ENCODE measurements around the gene CNST. TPM values are rescaled to one million over a fixed set of nuclear protein-coding genes. Genes with fewer than 3 reads are reported as not detected.

Gene CNST
- total and polyA plus RNA-seq, 2 of the 13 experiments (the other 11 are each of a cell fraction or from before 2014, with no cell fraction given), result 6.3 to 12.4 TPM

DNA sequence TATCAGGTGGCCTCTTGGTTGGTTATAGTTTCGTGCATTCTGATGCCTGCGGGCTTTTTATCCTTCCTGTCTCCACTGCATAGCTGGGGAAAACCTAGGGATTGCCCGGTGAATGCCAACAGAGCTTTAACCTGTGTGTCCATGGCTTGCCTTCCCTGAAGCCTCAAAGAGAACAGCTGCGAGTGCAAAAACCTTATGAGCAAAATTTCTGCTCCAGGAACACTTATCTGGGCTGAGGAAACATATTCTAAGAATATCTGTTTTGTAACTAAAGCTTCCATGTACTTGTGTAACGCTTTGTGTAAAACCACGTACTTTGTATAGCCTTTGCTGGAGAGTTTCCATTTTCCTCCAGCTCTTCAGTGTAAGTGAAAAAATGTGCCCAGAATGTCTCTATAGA lies 7.2 kb downstream of the CNST start (continued):
- no peak for TF ChIP-seq BRCA1 (CRISPR knock-in tag; IDR thresholded peaks at IDR 0.05)
- TF ChIP-seq NCOR1 (IDR thresholded peaks at IDR 0.05; ENCODE audit: borderline replicate concordance, low read length), result no peak
- TF ChIP-seq BORCS8-MEF2B (CRISPR knock-in tag; IDR thresholded peaks at IDR 0.05), result no peak
- TF ChIP-seq ZMYM3 (CRISPR knock-in tag; IDR thresholded peaks at IDR 0.05), result no peak
- no peak for TF ChIP-seq HOXA5 (CRISPR knock-in tag; IDR thresholded peaks at IDR 0.05)
- TF ChIP-seq ATF7-NPFF (CRISPR knock-in tag; IDR thresholded peaks at IDR 0.05; ENCODE audit: low read depth), result no peak

- no peak overlapping the region for H2AFZ ChIP-seq (ENCODE audit: low read length)
- H3K4me3 ChIP-seq (replicated peaks in 1 of 3; ENCODE audit: insufficient read depth in 1 of 3, low read depth in 2 of 3, low read length in 3 of 3), result no peak overlapping the region
- ChIA-PET CTCF (ENCODE audit: low intra/inter-chr PET ratio, low total read pairs) (no interaction called here), POLR2A (no interaction called here)
- DNase-seq (ENCODE audit: low spot score) (no peak), FAIRE-seq (no peak), ATAC-seq (no peak)
- BruUV-seq (replicated peaks), result no TSS peak
- H3K9me3 ChIP-seq (ENCODE audit: low read length), result no peaks in the 10 kb centered on the region
- intact Hi-C loops (cut with micrococcal nuclease; ENCODE audit: unreplicated experiment) (no loop called here), in situ Hi-C loops (cut with HindIII; ENCODE audit: extremely low pct_ligation_motif_present, low pct_unique_long_range_greater_than_20kb) (no loop called here)
- H3K4me1 ChIP-seq (ENCODE audit: insufficient read depth, low read length), result peaks cover 44% of the 10 kb centered on the region
- no peak overlapping the region for H3K4me2 ChIP-seq (ENCODE audit: low read depth, low read length)
- H3K27me3 ChIP-seq (ENCODE audit: control insufficient read depth in 1 of 2, insufficient read depth in 2 of 2, low read length in 2 of 2), result no peaks in the 10 kb centered on the region
- H3K79me2 ChIP-seq (ENCODE audit: insufficient read depth, low read length), result peaks cover 48% of the 10 kb centered on the region
- H3K36me3 ChIP-seq (replicated peaks in 1 of 2; ENCODE audit: control insufficient read depth in 1 of 2, insufficient read depth in 2 of 2, low read length in 2 of 2), result no peaks in the 10 kb centered on the region; a peak in 1 of 5 replicates
- whole genome bisulfite sequencing (ENCODE audit: low lambda C conversion rate), result 92% methylated on average over 3 of the region's 3 CpGs
- 0 out of 2 replicates have a peak, but pooled peaks cover 2% of the 10 kb centered on the region for H4K20me1 ChIP-seq (ENCODE audit: insufficient read depth, low read length)
- no peak overlapping the region for H3K27ac ChIP-seq (ENCODE audit: extremely low read length, insufficient read depth, low read length)
- no peak overlapping the region for H3K9ac ChIP-seq (ENCODE audit: insufficient read depth, low read depth, low read length)
- TF ChIP-seq MEIS1 (CRISPR knock-in tag; IDR thresholded peaks at IDR 0.05; ENCODE audit: borderline replicate concordance) (no peak), ZNF839 (CRISPR knock-in tag; IDR thresholded peaks at IDR 0.05; ENCODE audit: borderline replicate concordance) (no peak), NR2F6 (IDR thresholded peaks at IDR 0.05) (no peak), NR2F6 (CRISPR knock-in tag; IDR thresholded peaks at IDR 0.05) (no peak), ZNF598 (CRISPR knock-in tag; IDR thresholded peaks at IDR 0.05; ENCODE audit: borderline replicate concordance) (no peak), ZSCAN29 (CRISPR knock-in tag; conservative IDR thresholded peaks at IDR 0.05) (no peak), ZBTB7A (CRISPR knock-in tag; IDR thresholded peaks at IDR 0.05) (no peak), MAFF (IDR thresholded peaks at IDR 0.05; ENCODE audit: low read depth, low read length) (no peak), SMAD1 (CRISPR knock-in tag; IDR thresholded peaks at IDR 0.05; ENCODE audit: borderline replicate concordance, low read depth) (no peak), MIXL1 (CRISPR knock-in tag; IDR thresholded peaks at IDR 0.05) (no peak)
- TF ChIP-seq, protein P1, sequence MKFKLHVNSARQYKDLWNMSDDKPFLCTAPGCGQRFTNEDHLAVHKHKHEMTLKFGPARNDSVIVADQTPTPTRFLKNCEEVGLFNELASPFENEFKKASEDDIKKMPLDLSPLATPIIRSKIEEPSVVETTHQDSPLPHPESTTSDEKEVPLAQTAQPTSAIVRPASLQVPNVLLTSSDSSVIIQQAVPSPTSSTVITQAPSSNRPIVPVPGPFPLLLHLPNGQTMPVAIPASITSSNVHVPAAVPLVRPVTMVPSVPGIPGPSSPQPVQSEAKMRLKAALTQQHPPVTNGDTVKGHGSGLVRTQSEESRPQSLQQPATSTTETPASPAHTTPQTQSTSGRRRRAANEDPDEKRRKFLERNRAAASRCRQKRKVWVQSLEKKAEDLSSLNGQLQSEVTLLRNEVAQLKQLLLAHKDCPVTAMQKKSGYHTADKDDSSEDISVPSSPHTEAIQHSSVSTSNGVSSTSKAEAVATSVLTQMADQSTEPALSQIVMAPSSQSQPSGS (CRISPR knock-in tag; IDR thresholded peaks at IDR 0.05), result no peak
- TF ChIP-seq, protein P2, sequence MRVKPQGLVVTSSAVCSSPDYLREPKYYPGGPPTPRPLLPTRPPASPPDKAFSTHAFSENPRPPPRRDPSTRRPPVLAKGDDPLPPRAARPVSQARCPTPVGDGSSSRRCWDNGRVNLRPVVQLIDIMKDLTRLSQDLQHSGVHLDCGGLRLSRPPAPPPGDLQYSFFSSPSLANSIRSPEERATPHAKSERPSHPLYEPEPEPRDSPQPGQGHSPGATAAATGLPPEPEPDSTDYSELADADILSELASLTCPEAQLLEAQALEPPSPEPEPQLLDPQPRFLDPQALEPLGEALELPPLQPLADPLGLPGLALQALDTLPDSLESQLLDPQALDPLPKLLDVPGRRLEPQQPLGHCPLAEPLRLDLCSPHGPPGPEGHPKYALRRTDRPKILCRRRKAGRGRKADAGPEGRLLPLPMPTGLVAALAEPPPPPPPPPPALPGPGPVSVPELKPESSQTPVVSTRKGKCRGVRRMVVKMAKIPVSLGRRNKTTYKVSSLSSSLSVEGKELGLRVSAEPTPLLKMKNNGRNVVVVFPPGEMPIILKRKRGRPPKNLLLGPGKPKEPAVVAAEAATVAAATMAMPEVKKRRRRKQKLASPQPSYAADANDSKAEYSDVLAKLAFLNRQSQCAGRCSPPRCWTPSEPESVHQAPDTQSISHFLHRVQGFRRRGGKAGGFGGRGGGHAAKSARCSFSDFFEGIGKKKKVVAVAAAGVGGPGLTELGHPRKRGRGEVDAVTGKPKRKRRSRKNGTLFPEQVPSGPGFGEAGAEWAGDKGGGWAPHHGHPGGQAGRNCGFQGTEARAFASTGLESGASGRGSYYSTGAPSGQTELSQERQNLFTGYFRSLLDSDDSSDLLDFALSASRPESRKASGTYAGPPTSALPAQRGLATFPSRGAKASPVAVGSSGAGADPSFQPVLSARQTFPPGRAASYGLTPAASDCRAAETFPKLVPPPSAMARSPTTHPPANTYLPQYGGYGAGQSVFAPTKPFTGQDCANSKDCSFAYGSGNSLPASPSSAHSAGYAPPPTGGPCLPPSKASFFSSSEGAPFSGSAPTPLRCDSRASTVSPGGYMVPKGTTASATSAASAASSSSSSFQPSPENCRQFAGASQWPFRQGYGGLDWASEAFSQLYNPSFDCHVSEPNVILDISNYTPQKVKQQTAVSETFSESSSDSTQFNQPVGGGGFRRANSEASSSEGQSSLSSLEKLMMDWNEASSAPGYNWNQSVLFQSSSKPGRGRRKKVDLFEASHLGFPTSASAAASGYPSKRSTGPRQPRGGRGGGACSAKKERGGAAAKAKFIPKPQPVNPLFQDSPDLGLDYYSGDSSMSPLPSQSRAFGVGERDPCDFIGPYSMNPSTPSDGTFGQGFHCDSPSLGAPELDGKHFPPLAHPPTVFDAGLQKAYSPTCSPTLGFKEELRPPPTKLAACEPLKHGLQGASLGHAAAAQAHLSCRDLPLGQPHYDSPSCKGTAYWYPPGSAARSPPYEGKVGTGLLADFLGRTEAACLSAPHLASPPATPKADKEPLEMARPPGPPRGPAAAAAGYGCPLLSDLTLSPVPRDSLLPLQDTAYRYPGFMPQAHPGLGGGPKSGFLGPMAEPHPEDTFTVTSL (CRISPR knock-in tag; IDR thresholded peaks at IDR 0.05; ENCODE audit: borderline replicate concordance), result no peak
- TF ChIP-seq, protein P3, sequence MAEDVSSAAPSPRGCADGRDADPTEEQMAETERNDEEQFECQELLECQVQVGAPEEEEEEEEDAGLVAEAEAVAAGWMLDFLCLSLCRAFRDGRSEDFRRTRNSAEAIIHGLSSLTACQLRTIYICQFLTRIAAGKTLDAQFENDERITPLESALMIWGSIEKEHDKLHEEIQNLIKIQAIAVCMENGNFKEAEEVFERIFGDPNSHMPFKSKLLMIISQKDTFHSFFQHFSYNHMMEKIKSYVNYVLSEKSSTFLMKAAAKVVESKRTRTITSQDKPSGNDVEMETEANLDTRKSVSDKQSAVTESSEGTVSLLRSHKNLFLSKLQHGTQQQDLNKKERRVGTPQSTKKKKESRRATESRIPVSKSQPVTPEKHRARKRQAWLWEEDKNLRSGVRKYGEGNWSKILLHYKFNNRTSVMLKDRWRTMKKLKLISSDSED (CRISPR knock-in tag; IDR thresholded peaks at IDR 0.05), result no peak
Observed at GRCh38 chr1:246576709-246577032, 10.4 kb downstream of the CNST start.

Data from HepG2 (cell line).